NCI-H2029 treated with DMSO at 0.1 percent for 48 hours (cell line): ENCODE results near the gene SPOCK1.

ENCODE experiments used
- DNase-seq: peaks from one replicate; lab custom pipeline; 2025; lab: John Stamatoyannopoulos, UW

SPOCK1 gene

DNA sequence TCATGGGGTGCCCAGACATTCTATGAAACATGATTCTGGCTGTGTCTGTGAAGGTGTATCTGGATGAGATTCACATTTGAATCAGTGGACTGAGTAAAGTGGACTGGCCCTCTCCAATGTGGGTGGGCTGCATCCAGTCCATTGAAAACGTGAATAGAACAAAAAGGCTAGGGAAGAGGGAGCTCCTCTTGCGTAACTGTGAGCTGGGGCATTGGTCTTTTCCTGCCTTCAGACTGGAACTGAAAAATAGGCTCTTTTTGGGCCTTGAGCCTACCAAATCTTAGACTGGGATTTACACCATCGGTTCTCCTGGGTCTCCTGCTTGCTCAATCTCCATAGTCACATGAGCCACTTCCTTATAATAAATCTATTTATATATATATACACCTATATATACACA, 170.1 kb downstream of the SPOCK1 start:
- DNase-seq: no peak

DNA sequence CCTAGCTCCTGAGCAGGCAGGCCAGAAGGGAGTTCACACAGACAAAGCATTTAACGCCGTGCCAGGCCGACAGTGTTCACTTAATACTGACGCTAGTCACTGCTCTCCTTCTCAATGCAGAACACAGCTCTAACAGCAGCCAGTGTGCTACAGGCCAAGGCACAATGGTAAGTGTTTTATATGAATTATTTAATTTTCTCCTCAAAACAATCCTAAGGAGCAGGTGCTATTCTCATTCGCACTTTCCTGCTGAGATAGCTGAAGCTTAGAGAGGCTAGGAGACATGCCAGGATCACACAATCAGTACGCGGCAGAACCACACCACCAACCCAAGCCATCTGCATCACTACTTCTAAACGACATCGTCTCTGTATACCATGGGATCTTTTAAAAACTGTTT, 170.7 kb downstream of the SPOCK1 start:
- no peak for DNase-seq

DNA sequence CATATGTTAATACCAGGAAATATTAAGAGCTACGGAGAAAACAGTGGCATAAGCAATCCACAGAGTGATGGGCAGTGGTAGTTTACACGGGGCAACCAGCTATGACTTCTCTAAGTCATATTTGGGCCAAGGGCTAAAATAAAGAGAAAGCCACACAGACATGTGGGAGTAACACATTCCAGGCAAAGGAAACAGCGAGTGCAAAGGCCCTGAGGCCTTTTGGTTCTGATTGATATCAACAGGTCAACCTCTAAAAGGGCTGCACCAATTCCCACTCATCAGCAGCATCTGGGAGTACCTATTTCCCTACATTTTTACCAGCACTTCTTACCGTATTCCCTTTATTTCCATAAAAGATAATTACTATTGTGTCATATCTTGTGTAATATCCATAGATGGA, 173.4 kb downstream of the SPOCK1 start:
- DNase-seq: no peak

- DNase-seq: peak; percentile 66
Measured at GRCh38 chr5:137320056-137321045, 178.8 kb downstream of the SPOCK1 start.

DNA sequence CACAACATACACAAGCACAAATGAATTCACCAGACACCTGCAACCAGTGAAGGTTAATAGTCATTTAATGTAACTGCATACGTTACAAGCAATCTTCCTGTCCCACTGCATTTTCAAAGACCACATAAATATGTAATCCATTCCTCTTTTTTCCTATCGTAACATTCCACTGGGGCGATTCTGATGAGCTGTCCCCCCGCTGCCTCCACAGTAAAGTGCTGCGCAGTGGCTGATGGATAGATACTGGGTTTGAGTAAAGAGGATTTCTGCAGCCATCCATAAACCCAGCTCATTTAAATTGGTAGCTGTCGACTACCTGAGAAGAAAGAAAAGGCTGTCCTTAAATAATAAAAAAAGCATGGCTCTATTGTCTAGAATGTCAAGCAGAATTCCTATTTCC, 181.1 kb downstream of the SPOCK1 start:
- DNase-seq: no peak

DNA sequence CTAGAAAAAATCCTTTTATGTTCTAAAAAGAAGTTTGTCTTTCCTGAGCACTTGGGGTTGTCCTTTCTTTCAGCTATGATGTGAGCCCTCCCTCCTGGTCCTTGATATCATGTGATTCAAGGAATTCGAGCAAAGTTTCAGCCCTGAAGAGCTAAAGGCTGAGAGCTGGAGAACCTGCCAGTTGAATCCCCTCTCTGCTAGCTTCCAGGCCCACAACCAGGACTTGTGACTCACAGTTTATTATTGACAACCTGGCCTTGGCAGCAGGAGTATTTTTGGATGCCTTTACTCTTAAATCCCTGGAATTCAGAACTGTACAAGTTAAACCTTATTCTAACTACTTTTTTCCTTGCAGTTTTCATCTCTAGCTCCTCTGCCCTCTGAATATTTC, 182.8 kb downstream of the SPOCK1 start:
- DNase-seq: no peak

- no peak for DNase-seq
Measured at GRCh38 chr5:137315534-137316345, 183.4 kb downstream of the SPOCK1 start.

DNA sequence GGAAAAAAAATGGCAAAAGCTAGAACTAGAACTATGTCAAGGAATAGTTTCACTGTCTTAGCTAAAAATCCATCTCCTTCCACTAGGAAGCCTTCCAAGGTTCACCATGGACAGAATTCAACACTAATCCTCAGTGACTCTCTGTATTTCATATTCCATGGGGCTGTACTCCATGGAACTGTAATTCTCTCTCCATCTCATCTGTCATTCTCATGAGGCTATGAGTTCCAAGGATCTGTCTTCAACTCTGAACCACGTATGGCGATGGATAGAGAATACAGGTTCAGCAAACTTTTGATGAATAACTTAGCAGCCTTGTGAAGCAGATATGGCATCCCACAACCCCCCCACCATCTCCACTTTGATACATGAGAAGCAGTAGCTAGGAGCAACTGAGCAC, 184.0 kb downstream of the SPOCK1 start:
- no peak for DNase-seq

- no peak for DNase-seq
Measured at GRCh38 chr5:137313526-137314175, 185.5 kb downstream of the SPOCK1 start.

GRCh38 chr5:137312011-137312410, 187.1 kb downstream of the SPOCK1 start:
- DNase-seq: no peak

GRCh38 chr5:137310051-137310730, 188.9 kb downstream of the SPOCK1 start:
- DNase-seq: no peak

DNA sequence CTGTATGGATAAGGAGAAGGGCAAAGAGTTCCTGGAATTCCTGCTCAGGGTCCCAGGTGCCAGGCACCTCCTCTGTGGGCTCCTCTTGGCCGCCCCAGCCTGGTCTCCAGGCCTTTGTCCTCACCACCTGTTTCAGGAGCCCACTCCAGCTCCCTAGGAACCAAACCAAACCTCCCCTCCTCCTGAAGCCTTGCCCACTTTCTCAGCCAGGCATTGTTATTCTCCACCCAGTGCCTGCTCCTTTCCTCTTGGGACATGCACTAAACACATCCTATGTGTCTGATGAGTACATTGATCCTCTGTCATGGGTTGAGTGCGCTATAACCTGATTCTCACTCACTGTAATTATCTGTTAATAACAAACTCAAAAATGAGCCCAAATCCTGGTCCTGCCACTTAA, 189.8 kb downstream of the SPOCK1 start:
- DNase-seq: no peak

GRCh38 chr5:137308311-137308710, 190.8 kb downstream of the SPOCK1 start:
- DNase-seq: no peak

DNA sequence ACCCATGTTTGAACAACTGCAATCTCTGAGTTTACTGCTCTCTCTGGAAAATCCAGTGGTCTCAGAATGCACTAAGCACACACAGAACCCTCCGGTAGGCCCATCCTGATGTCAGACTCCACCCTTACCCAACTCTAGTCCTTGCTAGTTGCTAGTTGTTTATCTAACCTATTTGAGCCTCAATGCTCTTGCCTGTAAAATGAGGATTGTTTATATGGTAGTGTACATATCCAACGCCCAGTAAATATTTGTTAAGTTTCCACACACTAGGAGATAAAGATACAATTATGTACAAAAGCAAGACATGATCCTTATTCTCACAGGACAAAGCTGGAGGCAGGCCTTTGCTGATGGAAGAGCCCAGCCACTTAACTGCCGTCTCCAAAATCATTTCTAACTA, 192.2 kb downstream of the SPOCK1 start:
- no peak for DNase-seq

GRCh38 chr5:137305971-137306602, 193.0 kb downstream of the SPOCK1 start:
- DNase-seq: no peak

DNA sequence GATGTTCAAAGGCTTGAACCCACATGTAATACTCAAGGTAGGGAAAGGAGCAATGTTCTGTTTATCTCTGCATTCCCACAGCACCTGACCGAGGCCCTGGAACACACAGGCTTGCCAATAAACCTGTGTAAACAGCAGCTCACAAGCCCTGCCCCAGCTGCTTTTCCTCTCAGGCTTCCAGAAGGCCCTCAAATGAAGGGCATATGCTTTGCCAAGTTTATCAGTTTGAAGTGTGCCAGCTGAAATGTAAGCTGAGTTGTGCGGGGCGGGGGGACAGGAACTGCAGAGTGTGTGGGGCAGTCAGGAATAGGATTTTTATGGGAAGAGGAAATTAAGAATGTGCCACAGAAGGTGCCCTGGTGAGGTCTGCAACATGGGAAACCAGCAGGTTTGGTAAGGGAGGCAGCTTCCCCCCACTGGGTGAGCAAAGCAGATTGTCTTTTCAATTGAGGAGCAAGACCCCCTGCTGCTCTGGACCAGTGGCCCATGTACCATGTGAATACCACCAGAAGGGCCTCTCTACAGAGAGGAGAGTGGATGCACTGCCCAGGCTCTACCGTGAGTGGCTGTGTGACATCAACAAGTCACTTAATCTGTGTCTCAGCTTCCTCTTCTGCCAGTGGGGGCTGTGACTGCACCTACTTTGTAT, 194.8 kb downstream of the SPOCK1 start:
- DNase-seq: peak; percentile 90

GRCh38 chr5:137303509-137303908, 195.6 kb downstream of the SPOCK1 start:
- peak; percentile 46 for DNase-seq

DNA sequence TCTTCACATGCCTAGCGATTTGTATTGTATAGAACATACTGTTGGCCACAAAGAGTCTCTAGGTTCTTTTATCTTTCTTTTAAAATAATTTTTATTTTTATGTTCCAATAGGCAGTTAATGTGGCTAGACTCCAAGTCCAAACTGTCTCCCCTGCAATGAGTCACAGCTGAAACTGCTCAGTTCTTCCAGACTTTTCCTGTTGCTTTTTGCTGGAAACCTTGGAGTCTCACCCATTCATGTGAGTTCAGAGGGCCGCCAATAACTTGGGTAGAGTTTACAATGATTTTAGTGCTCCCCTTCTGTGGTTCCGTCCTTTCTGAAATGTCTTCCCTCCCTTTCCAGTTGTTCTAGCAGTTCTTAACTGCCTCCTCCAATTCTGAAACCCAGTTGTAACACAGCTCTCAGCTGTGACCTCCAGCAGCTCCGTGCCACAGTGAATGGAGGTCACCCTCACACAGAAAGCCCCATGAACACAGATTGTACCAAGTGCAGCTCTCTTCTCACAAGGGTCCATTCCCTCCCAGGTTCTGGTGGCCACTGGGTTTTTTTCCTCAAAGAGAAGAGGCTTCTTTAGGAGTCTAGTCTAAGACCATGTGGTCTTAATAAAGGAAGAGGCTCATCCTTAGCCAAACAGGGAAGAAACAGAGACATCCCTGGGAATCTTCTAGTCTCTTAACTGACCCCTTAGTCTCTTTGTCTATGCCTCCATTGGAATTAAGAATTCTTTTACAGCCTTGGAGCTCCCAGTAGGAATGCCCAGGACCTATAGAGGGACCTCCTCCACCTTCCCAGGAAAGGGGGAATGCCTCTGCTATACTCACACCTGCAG, 198.5 kb downstream of the SPOCK1 start:
- DNase-seq: no peak

DNA sequence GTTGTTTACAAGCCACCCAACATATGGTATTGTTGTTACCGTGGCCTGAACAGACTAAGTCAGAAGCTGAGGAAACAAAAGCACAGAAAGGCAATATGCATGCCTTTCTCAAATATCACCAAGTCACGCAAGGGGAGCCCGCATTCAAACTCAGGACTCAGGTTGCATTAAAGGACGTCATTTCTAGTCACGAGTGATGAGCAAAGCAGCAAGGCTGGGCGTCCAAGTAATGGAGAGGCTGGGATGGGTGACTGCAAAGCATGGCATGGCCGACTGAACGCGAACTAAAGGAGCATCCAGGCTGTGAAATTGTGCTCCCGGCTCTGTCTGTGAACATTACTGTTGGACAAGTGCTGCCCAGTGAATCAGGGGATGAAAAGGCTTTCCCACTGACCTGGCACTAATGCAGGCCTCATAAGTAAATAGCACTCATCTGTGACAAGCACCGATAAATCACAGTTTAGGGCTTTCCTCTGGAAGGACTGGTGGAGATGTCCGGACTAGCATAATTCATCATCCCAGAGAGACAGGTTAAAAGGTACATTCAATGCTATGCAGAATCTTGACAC, 202.8 kb downstream of the SPOCK1 start:
- peak; percentile 79 for DNase-seq

GRCh38 chr5:137294604-137295003, 204.5 kb downstream of the SPOCK1 start:
- DNase-seq: no peak
